NT2/D1 (cell line): ENCODE data around the gene PDE7B.

Source experiments
- DNase-seq: peaks from one replicate; pipeline ENCODE4 v3.0.0-alpha.2; 2011; ENCODE audit warnings: low read depth, low spot score
- H3K27me3 ChIP-seq: 2 replicates; pipeline ENCODE4 v1.6.0; 2011; ENCODE audit warnings: mild to moderate bottlenecking; ENCODE audit not compliant: insufficient read length, insufficient read depth
- H3K36me3 ChIP-seq: 2 replicates; pipeline ENCODE4 v1.6.1; 2011; ENCODE audit warnings: mild to moderate bottlenecking, low read length, mixed read lengths; ENCODE audit not compliant: insufficient read depth, insufficient read length
- H3K4me1 ChIP-seq: 2 replicates; pipeline ENCODE4 v1.5.1; 2011; ENCODE audit not compliant: insufficient read depth, insufficient read length
- H3K4me3 ChIP-seq: 2 replicates; pipeline ENCODE4 v1.5.1; 2011; ENCODE audit warnings: low read depth; ENCODE audit not compliant: insufficient read length
- H3K9ac ChIP-seq: 2 replicates; pipeline ENCODE4 v1.6.0; 2011; ENCODE audit warnings: low read depth; ENCODE audit not compliant: insufficient read length
- H3K9me3 ChIP-seq: 2 replicates; pipeline ENCODE4 v1.5.1; 2011; ENCODE audit warnings: mild to moderate bottlenecking, low read length; ENCODE audit not compliant: insufficient read depth
- SUZ12 ChIP-seq: IDR thresholded peaks from 2 replicates; pipeline ENCODE4 v1.6.1; 2011; ENCODE audit not compliant: insufficient read length, insufficient read depth; ENCODE audit errors: extremely low read depth
- YY1 ChIP-seq: IDR thresholded peaks from 2 replicates; pipeline ENCODE4 v1.6.1; 2011; ENCODE audit not compliant: insufficient read length, insufficient read depth
- ZNF274 ChIP-seq: IDR thresholded peaks from 2 replicates; pipeline ENCODE4 v1.6.1; 2011; ENCODE audit warnings: mild to moderate bottlenecking, low read depth, low read length

Gene PDE7B

GRCh38 chr6:136050475-136050874, 199.0 kb downstream of the PDE7B start:
- no peak for TF ChIP-seq SUZ12
- no peak for TF ChIP-seq ZNF274
- no peak for TF ChIP-seq YY1
- DNase-seq = no peak
- H3K9me3 ChIP-seq = no peaks in the 10 kb centered on the region
- H3K4me3 ChIP-seq = no peak overlapping the region
- no peaks in the 10 kb centered on the region for H3K27me3 ChIP-seq
- no peaks in the 10 kb centered on the region for H3K36me3 ChIP-seq
- H3K9ac ChIP-seq = no peak overlapping the region
- no peaks in the 10 kb centered on the region for H3K4me1 ChIP-seq

- no peak for DNase-seq
- Histone ChIP-seq H3K36me3 (no peaks in the 10 kb centered on the region), H3K27me3 (no peaks in the 10 kb centered on the region), H3K4me3 (no peak overlapping the region), H3K9me3 (no peaks in the 10 kb centered on the region), H3K4me1 (no peaks in the 10 kb centered on the region), H3K9ac (no peak overlapping the region)
- TF ChIP-seq YY1 = no peak
These were observed 199.8 kb downstream of the PDE7B start for GRCh38 chr6:136051140-136051775.

- H3K9ac ChIP-seq = no peak overlapping the region
- no peak for DNase-seq
- no peaks in the 10 kb centered on the region for H3K9me3 ChIP-seq
- no peak overlapping the region for H3K4me3 ChIP-seq
- no peaks in the 10 kb centered on the region for H3K4me1 ChIP-seq
- no peaks in the 10 kb centered on the region for H3K36me3 ChIP-seq
- TF ChIP-seq YY1 (no peak), SUZ12 (no peak), ZNF274 (no peak)
- H3K27me3 ChIP-seq = no peaks in the 10 kb centered on the region
These were observed 200.5 kb downstream of the PDE7B start for GRCh38 chr6:136052031-136052430.

GRCh38 chr6:136058852-136059251, 207.4 kb downstream of the PDE7B start:
- H3K27me3 ChIP-seq = no peaks in the 10 kb centered on the region
- no peaks in the 10 kb centered on the region for H3K36me3 ChIP-seq
- DNase-seq = no peak
- TF ChIP-seq YY1 = no peak
- no peak for TF ChIP-seq ZNF274
- H3K9me3 ChIP-seq = no peaks in the 10 kb centered on the region
- no peak overlapping the region for H3K9ac ChIP-seq
- H3K4me1 ChIP-seq = no peaks in the 10 kb centered on the region
- H3K4me3 ChIP-seq = no peak overlapping the region

- DNase-seq = no peak
- Histone ChIP-seq H3K36me3 (no peaks in the 10 kb centered on the region), H3K27me3 (no peaks in the 10 kb centered on the region), H3K4me1 (no peaks in the 10 kb centered on the region), H3K9ac (no peak overlapping the region), H3K4me3 (no peak overlapping the region), H3K9me3 (no peaks in the 10 kb centered on the region)
- TF ChIP-seq ZNF274 (no peak), YY1 (no peak), SUZ12 (no peak)
These were observed 207.8 kb downstream of the PDE7B start for GRCh38 chr6:136059308-136059707.

GRCh38 chr6:136060052-136060451, 208.6 kb downstream of the PDE7B start:
- Histone ChIP-seq H3K9me3 (no peaks in the 10 kb centered on the region), H3K36me3 (no peaks in the 10 kb centered on the region), H3K4me1 (no peaks in the 10 kb centered on the region), H3K4me3 (no peak overlapping the region), H3K27me3 (no peaks in the 10 kb centered on the region), H3K9ac (no peak overlapping the region)
- DNase-seq = no peak
- TF ChIP-seq ZNF274 (no peak), YY1 (no peak), SUZ12 (no peak)

- H3K4me1 ChIP-seq = no peaks in the 10 kb centered on the region
- H3K9me3 ChIP-seq = no peaks in the 10 kb centered on the region
- no peaks in the 10 kb centered on the region for H3K27me3 ChIP-seq
- DNase-seq = no peak
- H3K9ac ChIP-seq = no peak overlapping the region
- no peaks in the 10 kb centered on the region for H3K36me3 ChIP-seq
- no peak overlapping the region for H3K4me3 ChIP-seq
- TF ChIP-seq SUZ12 = no peak
- no peak for TF ChIP-seq YY1
- TF ChIP-seq ZNF274 = no peak
These were observed 209.3 kb downstream of the PDE7B start for GRCh38 chr6:136060759-136061158.
